Muscle layer of duodenum (tissue), 2 donors: ENCODE results near the gene PRPF40A.

Source experiments
- H3K27ac ChIP-seq: one replicate; pipeline ENCODE4 v1.7.0; 2013; ENCODE audit warnings: mild to moderate bottlenecking, low read length
- H3K27me3 ChIP-seq: one replicate; pipeline ENCODE4 v1.7.0; 2013; ENCODE audit warnings: low read depth, mild to moderate bottlenecking, control low read depth, low read length
- H3K36me3 ChIP-seq, 2 donors: one replicate each; pipeline ENCODE4 v1.7.0; 2013; ENCODE audit warnings: low read length in 2 of 2, control low read depth in 1 of 2, mild to moderate bottlenecking in 1 of 2; ENCODE audit not compliant: insufficient read depth in 2 of 2, control insufficient read depth in 1 of 2
- H3K4me1 ChIP-seq, 2 donors: one replicate each; pipeline ENCODE4 v1.7.0; 2013; ENCODE audit warnings: low read length in 2 of 2, mild to moderate bottlenecking in 2 of 2, control low read depth in 1 of 2, moderate library complexity in 1 of 2; ENCODE audit not compliant: insufficient read depth in 2 of 2, control insufficient read depth in 1 of 2
- H3K4me3 ChIP-seq, 2 donors: one replicate each; pipeline ENCODE4 v1.7.0; 2013; ENCODE audit warnings: low read length in 2 of 2, low read depth in 1 of 2, mild to moderate bottlenecking in 1 of 2
- H3K9me3 ChIP-seq, 2 donors: one replicate each; pipeline ENCODE4 v1.7.0; 2013; ENCODE audit warnings: low read length in 2 of 2, control low read depth in 1 of 2, mild to moderate bottlenecking in 1 of 2; ENCODE audit not compliant: control insufficient read depth in 1 of 2
- donor health status: healthy.

PRPF40A gene

DNA sequence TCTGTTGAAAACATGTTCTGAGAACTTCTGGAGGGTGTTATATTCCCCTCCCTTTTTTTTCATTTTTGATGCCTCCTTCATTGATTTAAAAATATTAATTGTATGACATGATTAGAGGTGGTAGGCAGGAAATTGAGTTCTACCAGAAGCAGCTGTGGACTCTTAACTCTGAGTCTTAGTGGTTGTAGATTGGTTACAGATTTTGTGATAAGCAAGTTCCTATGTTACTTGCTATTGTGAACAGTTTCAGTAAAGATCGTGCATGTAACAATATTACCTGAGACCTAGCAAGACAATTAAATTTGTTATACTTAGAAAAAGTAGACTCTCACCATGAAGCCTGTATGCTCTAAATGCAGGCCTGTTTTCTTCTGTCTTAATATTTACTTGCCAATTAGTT, 88.1 kb downstream of the PRPF40A start:
- Histone ChIP-seq H3K36me3 (peaks cover 19 to 25% of the 10 kb centered on the region in 2 donors), H3K4me1 (peaks cover 0 to 7% of the 10 kb centered on the region in 2 donors), H3K9me3 (no peaks in the 10 kb centered on the region), H3K4me3 (no peak overlapping the region), H3K27ac (no peak overlapping the region), H3K27me3 (no peaks in the 10 kb centered on the region)

DNA sequence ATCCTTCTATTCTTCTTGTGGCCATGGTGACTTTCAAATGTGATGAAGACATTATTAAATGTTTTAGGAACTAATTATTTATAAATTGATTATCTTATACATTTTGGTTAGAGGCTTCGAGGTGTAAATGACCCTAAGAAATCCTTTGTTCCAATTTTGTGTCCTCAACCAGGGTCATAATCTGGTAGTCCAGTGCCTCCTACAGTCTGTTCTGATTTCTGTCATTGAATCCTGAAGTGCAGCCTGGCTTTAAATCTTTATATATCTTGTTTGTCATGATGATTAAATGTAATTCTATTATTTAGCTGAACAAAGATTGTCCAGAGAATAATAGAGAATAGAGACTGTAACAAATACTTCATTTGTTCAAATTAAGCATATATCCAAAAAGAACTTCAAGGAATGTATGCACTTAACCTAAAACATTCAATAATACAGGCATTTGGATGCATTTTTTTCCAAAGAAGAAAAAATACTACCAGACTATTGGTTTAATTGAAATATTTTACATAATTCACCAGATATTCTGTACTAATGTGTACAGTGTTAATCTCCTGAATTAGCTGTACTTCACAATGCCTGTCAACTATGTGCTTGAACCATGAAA, 89.8 kb downstream of the PRPF40A start:
- H3K27ac ChIP-seq = no peak overlapping the region
- H3K36me3 ChIP-seq = peaks cover 13 to 23% of the 10 kb centered on the region in 2 donors
- H3K4me3 ChIP-seq = no peak overlapping the region
- H3K9me3 ChIP-seq = no peaks in the 10 kb centered on the region
- H3K4me1 ChIP-seq = peaks cover 0 to 7% of the 10 kb centered on the region in 2 donors
- no peaks in the 10 kb centered on the region for H3K27me3 ChIP-seq

DNA sequence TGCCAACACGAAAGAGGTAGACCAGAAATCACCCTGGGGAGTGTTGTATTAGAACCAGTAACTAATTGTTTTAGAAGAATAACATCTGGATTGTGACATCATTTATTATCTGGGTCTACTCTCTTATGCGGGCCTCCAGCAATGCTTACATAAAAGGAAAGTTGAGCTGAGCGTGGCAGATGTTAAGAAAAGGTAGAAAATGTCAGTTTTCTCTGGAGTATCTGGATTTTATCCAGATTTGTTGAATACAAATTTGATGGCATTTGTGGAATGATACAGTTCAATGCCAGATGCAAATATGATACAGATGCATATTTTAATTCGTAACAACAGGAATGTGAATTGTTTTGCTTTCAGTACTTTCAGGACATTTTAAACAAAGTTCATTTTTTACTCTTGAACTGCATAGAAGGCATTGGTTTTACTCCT, 90.3 kb downstream of the PRPF40A start:
- Histone ChIP-seq H3K9me3 (no peaks in the 10 kb centered on the region), H3K27me3 (no peaks in the 10 kb centered on the region), H3K36me3 (peaks cover 8 to 18% of the 10 kb centered on the region in 2 donors), H3K4me3 (no peak overlapping the region), H3K4me1 (peaks cover 0 to 7% of the 10 kb centered on the region in 2 donors), H3K27ac (no peak overlapping the region)

DNA sequence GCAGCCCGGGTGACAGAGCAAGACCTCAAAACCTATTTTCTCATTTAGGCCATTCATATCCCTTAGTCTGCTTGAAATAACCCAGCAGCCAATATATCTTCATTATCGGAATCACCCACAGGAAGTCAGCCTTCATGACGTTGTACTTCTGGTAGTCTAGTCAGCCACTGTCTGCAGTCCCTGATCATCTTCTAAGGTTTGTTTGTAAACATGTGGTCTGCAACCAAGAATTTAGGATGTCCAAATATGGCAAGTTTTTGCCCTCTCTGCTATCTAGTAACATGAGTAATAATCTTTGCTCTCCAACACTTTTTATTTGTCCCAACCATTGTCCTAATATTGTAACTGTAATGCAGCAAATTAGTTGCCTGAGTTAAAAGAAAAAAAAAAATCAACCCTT, 92.5 kb downstream of the PRPF40A start:
- H3K27ac ChIP-seq = no peak overlapping the region
- peaks cover 6 to 7% of the 10 kb centered on the region in 2 donors for H3K36me3 ChIP-seq
- H3K27me3 ChIP-seq = no peaks in the 10 kb centered on the region
- H3K4me1 ChIP-seq = peaks cover 0 to 7% of the 10 kb centered on the region in 2 donors
- no peak overlapping the region for H3K4me3 ChIP-seq
- no peaks in the 10 kb centered on the region for H3K9me3 ChIP-seq

DNA sequence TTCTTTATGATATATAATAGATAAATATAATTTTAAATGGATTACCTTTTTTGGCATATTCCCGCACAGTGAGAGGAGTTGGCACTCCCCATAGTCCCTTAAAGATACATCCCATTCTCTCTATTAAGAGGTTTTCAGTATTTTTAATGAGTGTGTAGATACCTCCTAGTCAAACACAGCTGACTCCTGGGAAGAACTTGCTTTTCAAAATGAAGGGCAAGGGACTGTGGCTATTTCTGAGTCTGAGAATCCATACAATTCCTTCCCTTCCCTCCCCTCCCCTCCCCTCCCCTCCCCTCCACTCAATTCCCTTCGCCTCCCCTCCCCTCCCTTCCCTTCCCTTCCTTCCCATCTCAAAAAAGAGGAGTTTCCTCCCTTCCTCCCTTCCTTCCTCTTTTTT, 93.5 kb downstream of the PRPF40A start:
- Histone ChIP-seq H3K36me3 (peaks cover 0 to 5% of the 10 kb centered on the region in 2 donors), H3K4me3 (no peak overlapping the region), H3K4me1 (peaks cover 0 to 7% of the 10 kb centered on the region in 2 donors), H3K9me3 (no peaks in the 10 kb centered on the region), H3K27ac (no peak overlapping the region), H3K27me3 (no peaks in the 10 kb centered on the region)

DNA sequence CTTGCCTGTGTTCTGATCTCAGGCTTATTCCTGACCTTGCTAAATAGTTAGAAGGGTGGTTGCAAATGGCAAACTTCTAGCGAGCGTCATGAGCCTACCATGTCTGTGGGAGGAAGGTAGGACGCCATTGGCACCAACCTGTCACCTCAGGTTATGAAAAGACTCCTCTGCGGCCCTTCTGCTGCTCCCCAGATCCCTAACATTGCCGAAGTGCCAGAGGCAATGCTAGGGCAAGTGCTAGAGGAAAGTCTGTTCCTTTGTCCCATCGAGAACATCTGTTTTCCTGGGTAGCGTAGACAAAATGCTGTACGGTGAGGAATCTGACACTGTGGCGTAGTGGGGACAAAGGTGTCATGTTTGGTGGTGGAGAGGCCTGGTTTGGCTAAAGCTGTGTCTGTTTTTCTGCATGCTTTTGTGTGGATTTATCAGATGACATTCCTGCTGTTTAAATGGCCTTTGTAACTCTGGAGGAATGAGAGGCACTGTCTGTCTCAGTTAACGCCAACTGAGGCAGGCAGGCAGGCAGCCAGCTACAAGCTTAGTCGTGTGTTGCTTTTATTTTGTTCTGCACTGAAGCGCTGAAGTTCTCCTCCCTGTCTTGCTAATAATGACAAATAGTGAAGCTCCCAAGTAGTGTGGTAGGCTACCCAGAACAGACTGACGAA, 94.1 kb downstream of the PRPF40A start:
- Histone ChIP-seq H3K4me1 (peaks cover 0 to 7% of the 10 kb centered on the region in 2 donors), H3K4me3 (no peak overlapping the region), H3K36me3 (peaks cover 0 to 4% of the 10 kb centered on the region in 2 donors), H3K9me3 (no peaks in the 10 kb centered on the region), H3K27me3 (no peaks in the 10 kb centered on the region), H3K27ac (no peak overlapping the region)

DNA sequence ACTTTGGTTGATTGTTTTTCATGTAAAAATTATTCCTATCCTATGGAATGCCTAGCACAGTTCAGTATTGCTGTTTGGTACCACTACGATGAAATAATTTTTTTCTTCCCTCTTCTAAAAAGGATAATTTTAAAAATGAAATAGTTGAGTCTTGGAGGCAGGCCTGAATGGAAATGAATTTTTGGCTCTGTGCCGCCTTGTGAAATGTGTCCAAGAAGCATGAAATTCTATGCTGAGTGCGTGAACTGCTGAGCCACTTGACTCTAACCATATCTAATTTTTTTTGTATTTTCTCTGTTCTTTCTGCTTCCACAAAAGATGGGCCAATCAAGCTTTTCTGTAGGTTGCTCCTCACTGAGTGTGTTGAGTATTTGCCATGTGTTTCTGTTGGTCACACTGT, 95.0 kb downstream of the PRPF40A start:
- no peak overlapping the region for H3K27ac ChIP-seq
- no peaks in the 10 kb centered on the region for H3K9me3 ChIP-seq
- no peaks in the 10 kb centered on the region for H3K27me3 ChIP-seq
- no peak overlapping the region for H3K4me3 ChIP-seq
- peaks cover 6 to 11% of the 10 kb centered on the region in 2 donors for H3K36me3 ChIP-seq
- H3K4me1 ChIP-seq = peaks cover 0 to 7% of the 10 kb centered on the region in 2 donors

DNA sequence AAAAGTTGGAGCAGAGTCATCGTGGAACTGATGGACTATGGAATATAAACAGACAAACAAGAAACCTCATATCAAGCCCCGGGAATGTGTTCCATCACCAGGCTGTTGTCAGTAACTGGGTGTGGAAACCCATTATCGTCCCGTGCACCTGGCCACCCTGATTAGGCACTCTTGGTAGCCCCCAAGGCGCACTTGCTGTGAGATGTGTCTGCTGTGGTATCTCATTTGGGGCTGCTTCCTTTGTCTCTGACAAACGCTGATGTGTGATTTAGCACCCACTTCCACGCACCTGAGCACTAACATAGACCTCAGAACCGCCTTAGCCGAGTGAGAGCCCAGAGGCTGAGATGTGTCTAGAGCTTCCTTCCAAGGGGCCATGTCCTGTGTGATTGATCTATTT, 96.3 kb downstream of the PRPF40A start:
- Histone ChIP-seq H3K27ac (peak overlapping the region; percentile 53), H3K36me3 (peaks cover 10 to 14% of the 10 kb centered on the region in 2 donors), H3K9me3 (no peaks in the 10 kb centered on the region), H3K4me1 (no peaks in the 10 kb centered on the region), H3K27me3 (no peaks in the 10 kb centered on the region), H3K4me3 (no peak overlapping the region)

DNA sequence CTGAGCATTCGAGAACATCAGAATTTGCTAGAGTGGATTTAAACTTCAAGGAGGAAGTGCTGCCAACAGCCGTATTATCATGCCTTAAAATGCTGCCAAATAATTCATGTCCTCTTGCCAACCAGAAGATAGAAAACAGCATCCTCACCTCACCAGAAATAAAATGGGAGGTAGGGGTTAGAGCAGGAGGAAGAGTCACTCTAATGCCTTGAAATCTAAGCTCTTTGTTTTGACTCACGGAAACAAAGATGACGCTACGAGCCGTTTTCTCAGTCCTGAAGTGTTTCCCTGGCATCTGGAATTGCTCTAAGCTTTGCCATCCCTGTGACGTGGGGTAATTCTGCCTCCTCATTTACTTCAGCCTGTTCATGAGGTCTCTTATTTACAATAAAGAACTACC, 97.1 kb downstream of the PRPF40A start:
- Histone ChIP-seq H3K4me3 (no peak overlapping the region), H3K27ac (peak overlapping the region; percentile 53), H3K36me3 (peaks cover 10 to 17% of the 10 kb centered on the region in 2 donors), H3K4me1 (no peaks in the 10 kb centered on the region), H3K27me3 (no peaks in the 10 kb centered on the region), H3K9me3 (no peaks in the 10 kb centered on the region)

DNA sequence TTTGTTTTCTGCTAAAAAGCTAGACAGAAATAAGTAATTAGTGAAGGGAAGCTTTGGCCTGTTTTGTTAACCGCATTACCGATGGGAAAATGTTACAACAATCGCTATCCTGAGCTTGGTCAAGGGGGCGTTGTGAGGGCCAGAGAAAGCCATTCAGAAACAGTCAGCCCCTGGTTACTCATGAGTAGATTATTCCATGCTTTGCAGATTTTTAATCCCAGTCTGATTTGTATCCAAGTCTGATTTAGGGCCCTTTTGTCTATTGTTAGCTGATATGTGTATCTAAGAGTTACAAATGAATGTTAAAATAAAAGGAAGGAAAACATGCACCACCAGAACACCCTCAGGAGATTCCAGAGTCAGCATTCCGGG, 99.1 kb downstream of the PRPF40A start:
- Histone ChIP-seq H3K9me3 (no peaks in the 10 kb centered on the region), H3K27ac (no peak overlapping the region), H3K36me3 (peaks cover 10 to 18% of the 10 kb centered on the region in 2 donors), H3K4me3 (no peak overlapping the region), H3K4me1 (no peaks in the 10 kb centered on the region), H3K27me3 (no peaks in the 10 kb centered on the region)

DNA sequence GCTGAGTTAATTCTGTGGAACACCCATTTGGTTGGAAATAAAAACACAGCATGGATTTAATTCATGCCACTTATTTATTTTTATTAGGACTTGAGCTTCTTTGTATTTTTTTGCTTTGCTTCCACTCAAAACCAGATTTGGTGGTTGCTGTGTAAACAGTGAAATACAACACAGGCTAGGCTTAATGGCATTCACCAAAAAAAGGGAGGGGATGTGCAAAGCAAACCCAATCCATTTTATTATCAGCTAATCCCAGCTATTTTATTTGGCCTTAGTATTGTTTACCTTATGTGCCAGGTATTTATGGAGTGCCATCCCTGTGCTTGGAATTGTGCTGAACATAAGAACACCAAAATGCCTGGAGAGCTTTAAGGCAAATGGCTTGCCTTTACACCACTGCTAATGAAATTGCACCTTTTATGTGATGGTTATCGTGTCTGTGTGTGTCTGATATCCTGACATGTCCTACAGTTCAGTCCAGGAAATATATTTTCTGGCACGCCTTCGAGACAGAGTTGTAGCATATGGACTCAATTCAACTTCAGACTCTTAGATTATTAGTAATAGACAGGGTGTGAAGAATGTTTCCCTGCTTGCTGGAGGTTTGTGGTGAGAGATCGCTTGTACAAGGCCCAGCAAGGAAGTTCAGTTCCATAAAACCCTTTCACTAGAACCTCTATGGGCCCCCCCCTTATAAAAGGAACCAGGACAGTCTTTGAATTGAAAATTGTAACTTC, 99.6 kb downstream of the PRPF40A start:
- Histone ChIP-seq H3K27ac (no peak overlapping the region), H3K9me3 (no peaks in the 10 kb centered on the region), H3K4me3 (no peak overlapping the region), H3K4me1 (no peaks in the 10 kb centered on the region), H3K27me3 (no peaks in the 10 kb centered on the region), H3K36me3 (peaks cover 10 to 18% of the 10 kb centered on the region in 2 donors)
